ENCODE results near the gene PIANP.

The PIANP gene

GRCh38 chr12:6736754-6737153 is 36.1 kb upstream of the PIANP start:
- POLR2A ChIA-PET = no interaction called here
- CTCF ChIA-PET = interaction anchor here (0.7 to 2.8 kb wide), 6 partner anchors 9 to 98 kb away, joined by 3 to 9 read pairs (median 4); partner anchors contain the start of genes MLF2 and ZNF384
- no peak for DNase-seq (ENCODE audit: extremely low spot score)
- TF ChIP-seq CTCF (IDR thresholded peaks at IDR 0.05; ENCODE audit: control extremely low read depth, extremely low read depth, low read depth, missing control alignments) = no peak

GRCh38 chr12:6735448-6736191 is 35.0 kb upstream of the PIANP start:
- CTCF ChIA-PET = interaction anchor here (0.6 to 6.7 kb wide), 8 partner anchors 10 to 88 kb away, joined by 3 to 41 read pairs (median 6); partner anchors contain the start of genes COPS7A and MLF2
- DNase-seq (ENCODE audit: extremely low spot score) = peak; percentile 56

DNA sequence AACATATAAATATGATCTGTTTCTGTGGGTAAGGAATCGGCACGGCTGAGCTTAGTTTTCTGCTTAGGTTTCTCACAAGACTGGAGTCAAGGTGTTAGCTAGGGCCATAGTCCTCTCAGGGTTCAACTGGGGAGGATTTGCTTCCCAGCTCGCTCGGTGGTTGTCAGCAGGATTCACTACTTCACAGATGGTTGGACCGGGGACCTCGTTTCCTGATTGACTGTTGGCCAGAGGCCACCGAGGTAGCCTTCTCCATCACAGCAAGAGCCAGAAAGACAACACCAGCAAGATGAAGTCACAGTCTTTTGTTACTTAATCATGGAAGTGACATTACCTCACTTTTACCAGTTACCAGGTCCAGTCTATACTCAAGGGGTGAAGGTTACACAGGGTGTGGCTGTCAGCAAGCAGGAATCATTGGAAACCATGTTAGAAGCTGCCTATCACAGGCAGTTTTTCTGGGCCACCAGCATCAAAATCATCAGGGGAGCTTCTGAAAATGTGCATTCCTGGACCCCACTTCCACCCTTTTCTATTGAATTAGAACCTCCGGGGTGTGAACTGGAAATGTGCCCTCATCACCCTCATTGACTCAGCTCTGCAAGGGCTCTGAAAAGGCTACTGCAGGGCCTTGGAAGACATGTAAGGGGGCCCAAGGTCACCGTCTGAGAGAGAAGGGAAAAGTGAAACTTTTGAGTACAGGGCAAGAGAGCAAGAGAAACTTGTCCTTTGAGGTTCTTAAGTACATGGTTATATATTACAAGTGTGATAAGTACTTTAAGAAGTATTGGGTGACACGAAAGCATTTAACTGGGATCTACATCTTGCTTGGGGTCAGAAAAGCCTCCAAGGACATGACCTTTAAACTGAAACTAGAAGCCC is 34.1 kb upstream of the PIANP start:
- ChIA-PET POLR2A (no interaction called here), CTCF (interaction anchor here (0.8 to 6.7 kb wide), 8 partner anchors 11 to 138 kb away, joined by 3 to 41 read pairs (median 6); partner anchors contain the start of genes COPS7A, MLF2 and SPSB2)
- no peak for DNase-seq (ENCODE audit: extremely low spot score)
- TF ChIP-seq CTCF (IDR thresholded peaks at IDR 0.05; ENCODE audit: control extremely low read depth, extremely low read depth, low read depth, missing control alignments) = no peak

More at GRCh38 chr12:6735448-6736191, 35.0 kb upstream of the PIANP start:
- peak; percentile 81 for TF ChIP-seq CTCF (IDR thresholded peaks at IDR 0.05; ENCODE audit: control extremely low read depth, extremely low read depth, low read depth, missing control alignments)
- POLR2A ChIA-PET = no interaction called here

DNA sequence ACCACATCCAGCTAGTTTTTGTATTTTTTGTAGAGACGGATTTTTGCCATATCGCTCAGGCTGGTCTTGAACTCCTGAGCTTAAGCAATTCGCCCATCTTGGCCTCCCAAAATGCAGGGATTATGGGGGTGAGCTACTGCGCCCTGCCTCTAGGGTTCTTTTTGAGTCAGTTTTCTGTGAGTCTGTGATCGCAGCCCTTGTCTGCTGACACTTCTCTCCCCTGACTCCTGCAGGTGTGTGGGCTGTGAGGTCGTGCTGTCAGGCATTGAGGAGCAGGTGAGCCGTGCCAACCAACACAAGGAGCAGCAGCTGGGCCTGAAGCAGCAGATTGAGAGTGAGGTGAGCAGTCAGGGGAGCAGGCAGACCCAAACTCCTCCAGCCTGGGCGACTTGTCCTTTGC is 29.6 kb upstream of the PIANP start:
- no peak for TF ChIP-seq CTCF (IDR thresholded peaks at IDR 0.05; ENCODE audit: control extremely low read depth, extremely low read depth, low read depth, missing control alignments)
- no peak for DNase-seq (ENCODE audit: extremely low spot score)
- POLR2A ChIA-PET = interaction anchor here (0.6 kb wide), 1 partner anchor 41 kb away, joined by 3 read pairs; the partner anchor contains the start of gene ZNF384
- CTCF ChIA-PET = interaction anchor here (0.9 to 6.7 kb wide), 4 partner anchors 23 to 86 kb away, joined by 3 to 41 read pairs (median 4); partner anchors contain the start of gene MLF2

DNA sequence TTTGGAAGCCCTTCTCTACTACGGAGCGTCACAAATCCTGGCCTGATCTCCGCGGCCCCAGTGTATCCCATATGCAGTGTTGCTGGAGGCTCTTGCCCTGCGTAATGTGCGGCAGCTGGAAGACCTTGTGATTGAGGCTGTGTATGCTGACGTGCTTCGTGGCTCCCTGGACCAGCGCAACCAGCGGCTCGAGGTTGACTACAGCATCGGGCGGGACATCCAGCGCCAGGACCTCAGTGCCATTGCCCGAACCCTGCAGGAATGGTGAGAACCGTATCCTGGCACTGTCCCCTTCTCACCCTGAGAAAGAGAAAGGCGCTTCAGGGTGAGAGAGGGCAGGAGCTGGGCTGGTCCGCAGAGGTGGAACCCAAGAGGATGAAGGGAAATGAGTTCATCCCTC is 28.6 kb upstream of the PIANP start:
- TF ChIP-seq CTCF (IDR thresholded peaks at IDR 0.05; ENCODE audit: control extremely low read depth, extremely low read depth, low read depth, missing control alignments) = no peak
- ChIA-PET POLR2A (no interaction called here), CTCF (interaction anchor here (1.3 to 6.7 kb wide), 3 partner anchors 24 to 49 kb away, joined by 4 to 41 read pairs (median 4); partner anchors contain the start of gene MLF2)
- DNase-seq (ENCODE audit: extremely low spot score) = no peak

- POLR2A ChIA-PET = interaction anchor here (2.3 kb wide), 1 partner anchor 36 kb away, joined by 17 read pairs; the partner anchor contains the start of gene ZNF384
- no peak for TF ChIP-seq CTCF (IDR thresholded peaks at IDR 0.05; ENCODE audit: control extremely low read depth, extremely low read depth, low read depth, missing control alignments)
- CTCF ChIA-PET = interaction anchor here (1.8 to 4.8 kb wide), 4 partner anchors 28 to 147 kb away, joined by 5 to 31 read pairs (median 16); partner anchors contain the start of genes MLF2, PTMS and SPSB2
- DNase-seq (ENCODE audit: extremely low spot score) = no peak
Observed at GRCh38 chr12:6725350-6725749, 24.7 kb upstream of the PIANP start.

Data from GM10248 (cell line).